ENCODE results near the gene RAD51B. TPM values are rescaled to one million over a fixed set of nuclear protein-coding genes. Genes with fewer than 3 reads are reported as not detected.

The RAD51B gene
- total RNA-seq, 1 experiment from 2014 or later = 20.0 TPM

GRCh38 chr14:68089146-68089731 lies 269.7 kb downstream of the RAD51B start (continued):
- TF ChIP-seq CTCF (IDR thresholded peaks at IDR 0.05 in 2 of 3, conservative IDR thresholded peaks at IDR 0.05 in 1 of 3; ENCODE audit: borderline replicate concordance in 1 of 3, insufficient read depth in 1 of 3, low read depth in 2 of 3, low read length in 2 of 3) (no peak), POLR2AphosphoS5 (IDR thresholded peaks at IDR 0.05; ENCODE audit: low read depth, low read length) (0 out of 2 replicates have a peak, but pooled peaks have one; percentile 37), ZNF274 (IDR thresholded peaks at IDR 0.05; ENCODE audit: low read depth, low read length) (no peak)

GRCh38 chr14:68094158-68094557 lies 274.6 kb downstream of the RAD51B start:
- no peaks in the 10 kb centered on the region for H3K9me3 ChIP-seq (ENCODE audit: control insufficient read depth in 1 of 2, insufficient read depth in 1 of 2, low read depth in 1 of 2, low read length in 2 of 2)
- DNase-seq (ENCODE audit: low read depth, low spot score) (no peak), ATAC-seq (no peak)
- no peaks in the 10 kb centered on the region for H3K79me2 ChIP-seq (ENCODE audit: insufficient read depth, low read length)
- H3K27me3 ChIP-seq (ENCODE audit: insufficient read depth, low read length) = no peaks in the 10 kb centered on the region
- H3K27ac ChIP-seq (ENCODE audit: low read depth, low read length) = peak overlapping the region; percentile 48; the same call in 1 of the 2 replicates
- H3K4me3 ChIP-seq (replicated peaks in 1 of 2; ENCODE audit: low read depth in 1 of 2, low read length in 2 of 2) = no peak overlapping the region
- H3K9me2 ChIP-seq (ENCODE audit: insufficient read depth) = no peaks in the 10 kb centered on the region
- ChIA-PET CTCF (no interaction called here), POLR2A (no interaction called here), RAD21 (ENCODE audit: low non-redundant PET in 1 of 2, low total read pairs in 2 of 2, uncharacterized antibody in 2 of 2, unreplicated experiment in 2 of 2) (no interaction called here)
- no peak overlapping the region for H3K4me2 ChIP-seq (ENCODE audit: low read length)
- no peaks in the 10 kb centered on the region for H4K20me1 ChIP-seq (ENCODE audit: insufficient read depth)
- no peaks in the 10 kb centered on the region for H3K36me3 ChIP-seq (ENCODE audit: control insufficient read depth in 1 of 2, insufficient read depth in 2 of 2, low read length in 2 of 2)
- BruUV-seq (replicated peaks) = no TSS peak
- no peak overlapping the region for H3K9ac ChIP-seq (ENCODE audit: low read length)
- H3K4me1 ChIP-seq (ENCODE audit: control insufficient read depth in 1 of 2, insufficient read depth in 2 of 2, low read length in 2 of 2) = peaks cover 12 to 20% of the 10 kb centered on the region in 2 experiments
- intact Hi-C loops (cut with micrococcal nuclease) = no loop called here
- TF ChIP-seq POLR2A (IDR thresholded peaks at IDR 0.05; ENCODE audit: borderline replicate concordance, extremely low read depth, insufficient read depth, insufficient read length) (no peak), RAD21 (IDR thresholded peaks at IDR 0.05; ENCODE audit: low read depth) (peak; percentile 23; the same call in 1 of the 2 replicates), SRF (IDR thresholded peaks at IDR 0.05; ENCODE audit: low read depth) (no peak)
- no peak overlapping the region for H2AFZ ChIP-seq (ENCODE audit: low read depth, low read length, poor library complexity, severe bottlenecking)

Data from HCT116 (cell line).